ENCODE results near the gene NEK6.

NEK6 gene

DNA sequence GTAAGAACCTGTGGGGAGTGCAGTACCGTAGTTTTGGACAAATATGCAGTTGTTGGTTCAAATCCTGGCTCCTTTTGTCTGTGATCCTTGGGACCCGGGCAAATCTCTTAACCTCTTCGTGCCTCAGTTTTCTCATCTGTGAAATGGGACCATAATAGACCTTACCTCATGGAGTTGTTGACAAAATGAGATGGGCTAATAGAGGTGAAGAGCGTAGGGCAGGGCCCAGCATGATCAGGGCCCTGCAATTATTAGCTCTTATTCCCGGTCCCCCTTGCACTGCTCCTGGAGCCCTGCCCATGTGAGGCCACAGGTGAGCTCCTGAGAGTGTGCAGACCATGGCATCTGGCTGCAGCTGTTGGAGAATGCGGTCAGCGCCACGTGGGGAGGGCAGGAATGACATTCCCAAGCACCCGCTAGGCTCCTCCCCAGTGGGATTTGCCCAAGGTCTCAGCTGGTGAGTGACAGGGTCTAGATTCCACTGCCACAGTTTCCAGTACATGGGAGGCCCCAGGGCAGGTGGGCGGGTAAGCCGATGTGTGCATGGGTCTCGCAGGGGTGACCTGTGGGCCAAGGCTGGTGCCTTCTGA is 41.0 kb downstream of the NEK6 start:
- no peak for DNase-seq

DNA sequence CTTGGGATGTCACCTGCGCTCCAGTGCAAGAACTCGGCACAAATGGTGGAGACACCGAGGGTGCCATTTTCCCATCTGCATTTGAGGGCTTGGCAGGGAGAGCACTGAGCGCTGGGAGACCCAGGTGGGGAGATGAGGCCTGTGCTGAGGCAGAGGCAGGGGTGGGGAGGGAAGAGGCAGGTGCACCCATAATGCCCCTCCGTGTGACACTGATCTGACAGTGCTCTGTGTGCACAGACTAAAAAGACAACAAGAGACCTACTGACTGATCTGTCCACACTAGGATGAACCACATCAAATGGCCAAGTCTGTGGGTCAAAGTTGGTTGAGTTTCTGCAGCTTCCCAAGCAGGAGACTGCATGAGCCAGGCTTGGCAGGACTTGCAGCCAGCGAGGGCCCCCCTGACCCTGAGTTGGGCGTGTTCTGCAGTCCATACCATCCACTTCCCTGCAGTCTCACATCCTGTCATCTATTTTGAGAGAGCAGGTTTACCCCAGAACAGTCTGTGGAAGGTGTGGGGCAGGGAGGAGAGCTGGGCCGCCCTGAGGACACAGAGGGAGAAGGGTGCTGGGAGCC is 41.9 kb downstream of the NEK6 start:
- DNase-seq = no peak

DNA sequence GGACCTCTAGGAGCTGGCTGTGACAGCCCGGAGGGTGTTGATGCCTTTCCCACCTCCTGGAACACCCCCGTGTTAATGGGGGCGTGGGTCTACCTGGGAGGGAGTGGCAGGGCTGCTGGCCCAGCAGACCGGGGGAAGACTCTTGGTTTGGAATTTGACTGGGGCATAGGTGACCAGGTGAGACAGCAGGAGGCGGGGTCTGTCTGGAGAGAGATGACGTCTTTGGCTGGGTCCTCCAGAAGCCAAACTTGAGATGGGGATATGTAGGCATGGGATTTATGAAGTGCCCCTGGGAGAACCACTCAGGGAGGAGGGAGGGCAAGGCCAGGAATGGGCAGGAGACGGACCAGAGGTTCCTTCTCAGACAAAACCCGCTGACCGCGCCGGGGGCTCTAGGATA is 42.6 kb downstream of the NEK6 start:
- no peak for DNase-seq

DNA sequence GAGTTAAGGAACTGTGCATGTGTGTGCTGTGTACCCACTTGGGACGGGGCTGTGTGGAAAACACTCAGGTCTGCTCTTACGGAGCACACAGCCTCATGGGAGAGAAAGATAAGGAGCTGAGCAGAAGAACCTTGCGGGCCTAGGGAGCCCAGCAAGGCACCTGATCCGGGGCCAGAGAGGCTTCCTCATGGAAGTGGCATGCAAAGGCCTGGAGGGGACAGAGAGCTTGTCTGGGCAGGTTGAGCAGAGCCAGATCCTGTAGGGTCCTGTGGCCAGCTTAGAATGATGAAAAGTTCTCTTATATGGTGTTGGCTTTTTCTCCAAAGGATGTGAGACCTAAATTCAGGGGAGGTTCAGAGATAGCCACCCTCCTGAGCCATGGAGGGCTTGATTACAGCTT is 45.2 kb downstream of the NEK6 start:
- no peak for DNase-seq

DNA sequence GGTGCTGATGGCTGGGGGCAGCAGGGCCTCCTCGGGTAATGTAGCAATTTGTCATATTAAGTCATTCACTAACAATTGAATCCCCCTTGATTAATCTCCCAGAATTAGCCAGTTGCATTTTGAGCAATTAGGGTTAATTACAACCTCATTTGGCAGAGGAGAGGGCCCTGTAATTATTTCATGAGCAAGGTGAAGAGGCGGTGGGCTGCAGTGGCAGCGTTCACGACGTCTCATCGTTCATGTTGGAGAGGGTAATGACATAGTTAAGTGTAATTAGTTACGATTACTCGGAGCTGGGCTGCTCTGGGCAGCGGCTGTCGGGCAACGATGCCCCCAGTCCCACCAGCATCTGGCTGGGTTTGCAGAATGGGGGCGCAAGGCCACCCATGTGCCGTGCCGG is 46.0 kb downstream of the NEK6 start:
- no peak for DNase-seq

DNA sequence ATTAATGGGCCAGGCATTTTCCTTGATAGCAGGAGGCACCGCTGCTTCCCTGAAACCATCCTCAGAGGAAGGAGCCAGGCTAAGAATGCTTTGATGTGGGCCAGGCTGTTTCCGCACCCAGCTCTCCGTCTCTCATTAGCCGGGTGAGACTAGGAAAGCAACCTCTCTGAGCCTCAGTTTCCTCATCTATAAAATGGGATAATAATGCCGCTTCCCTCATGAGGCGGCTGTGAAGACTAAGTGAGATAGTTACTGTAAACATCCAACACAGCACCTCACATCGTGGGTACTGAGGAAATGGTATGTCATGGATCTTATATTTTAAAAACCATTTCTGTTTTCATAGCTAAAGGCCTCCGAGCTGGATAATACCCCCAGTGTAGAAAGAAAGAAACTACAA is 46.5 kb downstream of the NEK6 start:
- DNase-seq = no peak

DNA sequence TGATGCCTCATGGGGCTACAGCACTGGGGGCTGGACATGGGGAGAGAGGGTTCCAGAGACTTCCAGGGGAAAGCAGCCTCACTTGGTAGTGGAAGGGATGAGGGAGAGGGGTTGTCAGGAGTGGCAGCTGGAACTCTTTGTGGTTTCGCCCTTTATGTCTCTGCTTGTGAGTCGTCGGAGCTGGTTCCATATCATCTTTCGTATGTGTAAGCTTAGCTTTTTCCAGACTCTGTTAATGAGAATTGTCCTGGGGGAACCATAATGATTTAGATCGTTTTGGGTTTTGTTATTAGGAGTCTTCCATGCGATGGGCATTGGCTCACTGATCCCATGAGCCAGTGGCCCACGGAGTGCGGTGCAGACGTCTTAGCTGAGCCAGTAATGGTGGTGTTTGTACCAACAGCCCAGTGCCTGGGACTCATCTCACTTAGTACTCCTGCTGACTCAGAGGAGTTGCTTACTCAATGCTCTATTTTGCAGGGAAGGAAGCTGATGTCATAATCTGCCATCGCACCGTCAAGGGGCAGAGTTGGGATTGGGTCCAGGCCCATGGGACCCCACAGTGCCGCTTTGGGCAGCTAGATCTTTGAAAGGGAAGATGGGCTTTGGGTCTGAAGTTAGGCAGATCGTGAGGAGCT is 48.5 kb downstream of the NEK6 start:
- DNase-seq = no peak

DNA sequence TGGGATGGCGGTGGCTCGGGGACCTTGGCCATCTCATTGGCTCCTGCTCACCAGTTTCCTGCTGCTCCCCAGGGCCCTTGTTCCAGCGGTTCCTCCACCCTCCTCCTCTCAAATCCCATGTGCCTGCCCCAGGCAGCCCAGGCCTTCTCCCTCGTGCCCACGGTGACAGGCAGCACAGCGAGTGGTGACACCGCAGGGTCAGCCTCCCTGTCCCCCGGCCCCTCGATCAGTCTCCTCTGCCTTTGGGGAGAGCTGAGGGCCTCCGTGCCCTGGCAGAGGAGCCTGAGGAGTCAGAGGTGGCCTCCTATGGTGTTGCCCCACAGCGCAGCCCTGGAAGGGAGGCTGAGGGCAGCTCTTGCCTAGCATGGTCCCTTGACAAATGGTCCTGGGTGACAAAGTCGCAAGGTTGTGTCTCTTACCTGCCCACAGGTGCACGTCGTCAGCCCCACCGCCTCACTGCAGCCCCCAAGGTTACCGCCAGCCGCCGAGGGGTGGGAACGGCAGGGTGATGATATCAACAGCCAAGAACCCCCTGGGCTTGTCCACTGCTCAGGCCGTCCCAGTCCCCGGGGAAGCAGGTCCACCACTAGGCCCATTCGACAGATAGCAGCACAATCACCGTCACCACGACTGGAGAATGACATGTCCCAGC is 49.8 kb downstream of the NEK6 start:
- no peak for DNase-seq

DNA sequence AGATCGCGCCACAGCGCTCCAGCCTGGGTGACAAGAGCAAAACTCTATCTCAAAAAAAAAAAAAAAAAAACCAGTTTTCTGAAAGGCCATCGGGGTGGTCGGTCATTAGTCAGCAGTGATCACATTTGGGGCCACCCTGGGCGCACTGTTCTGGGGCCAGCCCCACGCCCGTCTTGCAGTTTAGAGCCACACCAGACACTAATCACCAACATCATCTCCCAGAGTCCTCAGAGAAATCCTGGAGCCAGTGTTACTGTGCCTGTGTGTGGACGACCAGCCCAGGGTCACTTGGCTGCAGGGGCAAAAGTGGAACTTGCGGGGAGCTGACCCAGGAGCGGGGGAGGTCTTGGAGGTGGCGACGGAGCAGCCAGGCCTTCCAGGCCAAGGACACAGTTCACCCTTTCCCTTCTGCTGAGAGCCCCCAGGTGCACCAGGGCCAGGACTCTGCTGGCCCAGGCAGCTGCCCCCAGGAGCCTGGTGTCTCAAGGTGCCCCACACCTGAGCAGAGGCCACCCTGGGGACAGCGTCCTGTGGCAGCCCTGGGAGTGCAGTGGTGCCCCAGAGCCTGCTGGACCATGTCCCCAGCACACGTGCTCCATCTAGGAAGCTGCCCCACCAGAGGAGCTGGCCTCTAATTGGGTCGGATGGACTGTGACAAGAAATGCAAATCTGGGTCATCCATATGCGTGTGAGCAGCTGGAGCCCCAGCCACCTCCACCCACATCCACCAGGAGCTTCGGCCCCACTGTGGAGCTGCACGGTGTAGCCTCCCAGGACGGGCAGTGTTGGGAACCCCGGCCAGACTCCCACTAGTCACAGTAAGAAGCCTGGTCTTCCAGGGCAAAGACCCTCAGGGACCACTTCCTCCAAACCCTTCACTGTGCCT is 51.1 kb downstream of the NEK6 start:
- DNase-seq = no peak

DNA sequence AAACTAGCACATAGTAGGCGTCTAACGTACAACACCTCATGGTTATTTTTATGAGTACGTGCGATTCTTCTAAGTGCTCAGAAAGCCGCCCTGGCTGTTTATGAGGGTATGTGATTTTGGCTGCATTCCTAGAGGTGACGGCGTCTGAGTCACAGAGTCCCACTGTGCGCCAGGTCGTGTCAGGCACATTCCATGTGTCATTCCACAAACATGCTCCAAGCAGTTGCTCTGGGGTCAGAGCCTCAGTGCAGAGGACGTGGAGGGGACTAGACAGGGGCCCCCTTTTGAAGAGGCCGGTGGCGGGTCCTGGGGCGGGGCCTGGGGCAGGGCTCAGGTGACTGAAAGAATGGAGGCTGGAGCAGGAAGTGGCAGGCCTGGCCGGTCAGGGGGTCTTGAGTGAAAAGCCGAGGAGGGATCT is 51.9 kb downstream of the NEK6 start:
- no peak for DNase-seq

DNA sequence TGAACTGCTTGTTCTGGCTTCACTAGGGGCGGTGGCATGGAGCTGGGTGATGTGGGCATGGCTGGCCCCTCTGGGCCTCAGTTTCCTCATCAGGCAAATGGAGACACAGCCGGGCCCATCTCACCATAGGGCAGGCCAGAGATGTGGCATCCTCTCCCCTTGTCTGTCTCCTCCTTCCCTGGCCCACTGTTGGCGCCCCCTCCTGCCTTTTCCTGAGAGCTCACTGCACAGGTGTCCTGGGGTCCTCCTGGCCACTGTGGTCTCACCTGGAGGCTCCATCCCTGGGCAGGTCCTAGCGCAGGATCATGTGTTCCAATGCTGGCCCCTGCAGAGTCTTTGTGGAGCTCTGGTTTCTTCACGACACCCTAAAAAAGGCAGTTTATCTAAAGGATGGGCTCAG is 53.5 kb downstream of the NEK6 start:
- DNase-seq = no peak

DNA sequence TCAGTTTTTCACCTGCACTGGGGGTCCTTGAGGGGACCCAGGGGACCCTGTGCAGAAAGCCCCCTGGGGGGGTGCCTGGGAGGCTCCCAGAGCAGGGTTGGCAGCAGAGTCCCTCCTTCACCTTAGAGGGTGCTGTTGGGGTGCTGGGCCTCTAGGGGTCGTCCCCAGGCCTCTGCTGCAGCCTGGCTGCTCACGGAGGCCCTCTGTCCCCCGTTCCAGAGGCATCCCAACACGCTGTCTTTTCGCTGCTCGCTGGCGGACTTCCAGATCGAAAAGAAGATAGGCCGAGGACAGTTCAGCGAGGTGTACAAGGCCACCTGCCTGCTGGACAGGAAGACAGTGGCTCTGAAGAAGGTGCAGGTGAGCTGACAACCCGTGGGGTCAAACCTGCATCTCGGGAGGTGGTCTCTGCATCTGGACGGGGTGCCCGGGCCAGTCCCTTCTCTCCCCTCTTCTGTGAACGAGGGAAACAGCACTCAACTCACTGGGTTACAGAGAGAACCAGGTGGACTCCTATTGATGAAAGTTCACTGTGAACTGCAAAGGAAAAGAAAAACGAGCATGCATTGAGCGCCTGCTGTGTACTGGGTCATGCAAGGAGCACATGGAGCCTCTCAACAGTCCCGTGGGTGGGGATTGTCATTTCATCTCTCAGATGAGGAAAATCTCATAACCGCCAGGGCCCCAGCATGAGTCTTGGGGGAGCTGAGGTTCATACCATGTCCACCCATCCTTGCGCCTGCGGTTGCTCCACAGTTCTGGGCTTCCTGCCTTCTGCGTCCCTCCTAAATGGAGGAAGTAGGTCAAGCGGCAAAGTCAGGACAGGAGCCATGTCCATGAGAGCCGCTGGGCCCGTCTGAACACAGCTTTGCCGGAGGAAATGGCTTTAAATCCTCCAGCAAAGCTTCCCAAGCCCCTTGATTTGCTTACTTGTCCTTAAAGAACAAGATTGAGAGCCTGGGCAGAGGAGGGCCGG is 54.8 kb downstream of the NEK6 start:
- no peak for DNase-seq

DNA sequence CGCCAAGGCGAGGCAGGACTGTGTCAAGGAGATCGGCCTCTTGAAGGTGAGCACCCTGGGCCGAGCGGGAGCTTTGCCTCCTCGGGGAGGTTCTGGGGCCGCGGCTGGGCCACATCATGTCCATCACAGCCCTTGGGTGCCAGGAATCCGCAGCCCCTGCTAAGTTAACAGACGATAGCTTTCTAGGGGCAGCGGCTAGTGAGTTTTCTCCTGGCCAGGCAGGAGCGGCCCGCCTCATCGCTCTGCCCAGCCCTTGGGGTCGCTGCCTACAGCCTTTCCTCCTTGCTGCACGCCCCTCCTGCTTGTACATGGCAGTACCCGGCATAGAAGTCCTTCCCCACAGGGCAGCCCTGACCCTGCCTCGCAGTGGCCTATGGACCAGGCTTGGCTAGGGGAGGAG is 56.2 kb downstream of the NEK6 start:
- DNase-seq = no peak

DNA sequence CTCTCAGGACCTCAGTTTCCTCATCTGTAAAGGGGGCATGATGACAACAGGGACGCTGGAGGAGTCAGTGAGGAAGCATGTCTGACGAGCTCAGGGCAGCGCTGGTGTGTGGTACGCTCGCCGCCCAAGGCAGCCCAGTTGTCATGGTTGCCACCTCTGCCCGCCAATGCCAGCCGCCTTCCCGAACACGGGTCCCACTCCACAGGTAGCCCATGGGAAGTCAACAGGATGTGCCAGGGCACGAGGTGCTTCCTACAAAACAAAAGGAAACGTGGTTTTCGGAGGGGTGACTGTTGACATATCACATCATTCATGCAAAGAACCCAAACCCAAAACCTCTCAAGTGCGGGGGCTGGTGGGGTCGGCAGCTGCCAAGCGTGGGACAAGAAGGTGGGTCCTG is 58.1 kb downstream of the NEK6 start:
- no peak for DNase-seq

DNA sequence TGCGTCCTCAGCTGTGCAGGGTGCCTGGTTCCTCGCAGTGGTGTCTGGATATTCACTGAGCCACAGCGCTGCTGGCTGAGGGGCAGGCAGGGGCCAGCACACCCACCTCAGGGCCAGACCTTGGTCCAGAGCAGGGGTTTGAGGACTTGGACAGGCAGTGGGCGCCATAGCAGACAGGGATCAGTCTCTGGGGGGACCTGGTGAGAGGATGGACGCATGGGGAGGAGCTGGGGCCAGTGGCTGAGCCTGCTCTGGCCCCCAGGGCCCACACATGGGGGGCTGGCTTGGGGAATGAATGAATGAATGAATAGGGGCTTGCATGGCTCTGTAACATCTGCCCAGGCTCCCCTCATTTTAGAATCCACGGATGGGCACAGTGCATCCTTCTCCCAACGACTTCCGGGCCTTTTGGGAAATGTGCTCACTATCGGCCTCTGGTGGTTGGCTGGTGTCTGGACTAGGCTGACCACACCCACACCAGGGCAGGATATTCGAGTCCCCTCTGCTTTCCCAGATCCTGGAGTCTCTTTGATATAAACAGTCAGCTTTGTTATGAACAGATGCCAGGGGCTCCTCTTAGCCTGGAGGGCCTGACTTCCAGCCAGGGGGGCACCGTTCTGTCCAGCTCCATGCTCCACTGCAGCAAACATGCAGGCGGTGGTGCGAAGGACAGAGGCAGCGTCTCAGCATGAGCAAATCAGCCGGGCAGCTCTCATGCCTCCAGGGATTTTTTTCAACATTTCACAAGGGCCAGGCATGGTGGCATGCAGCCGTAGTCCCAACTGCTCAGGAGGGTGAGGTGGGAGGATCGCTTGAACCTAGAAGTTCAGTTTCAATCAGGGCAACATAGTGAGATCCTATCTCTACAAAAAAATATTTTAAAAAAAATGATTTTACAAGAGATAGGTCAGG is 62.6 kb downstream of the NEK6 start:
- DNase-seq = no peak

DNA sequence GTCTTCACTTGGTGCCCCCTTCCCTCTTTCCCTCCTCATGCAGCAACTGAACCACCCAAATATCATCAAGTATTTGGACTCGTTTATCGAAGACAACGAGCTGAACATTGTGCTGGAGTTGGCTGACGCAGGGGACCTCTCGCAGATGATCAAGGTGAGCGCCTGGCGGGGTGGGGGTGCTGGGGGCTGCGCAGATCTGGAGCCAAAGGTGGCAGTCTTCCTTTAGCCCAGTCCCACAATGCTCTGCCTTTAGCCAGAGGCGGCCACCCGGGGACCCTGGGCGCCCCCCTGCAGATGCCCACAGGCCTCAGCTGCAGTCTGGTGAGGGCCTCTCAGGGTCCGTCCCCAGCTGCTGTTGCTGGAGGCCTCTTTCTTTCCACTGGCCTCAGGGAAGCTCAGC is 63.7 kb downstream of the NEK6 start:
- DNase-seq = no peak

DNA sequence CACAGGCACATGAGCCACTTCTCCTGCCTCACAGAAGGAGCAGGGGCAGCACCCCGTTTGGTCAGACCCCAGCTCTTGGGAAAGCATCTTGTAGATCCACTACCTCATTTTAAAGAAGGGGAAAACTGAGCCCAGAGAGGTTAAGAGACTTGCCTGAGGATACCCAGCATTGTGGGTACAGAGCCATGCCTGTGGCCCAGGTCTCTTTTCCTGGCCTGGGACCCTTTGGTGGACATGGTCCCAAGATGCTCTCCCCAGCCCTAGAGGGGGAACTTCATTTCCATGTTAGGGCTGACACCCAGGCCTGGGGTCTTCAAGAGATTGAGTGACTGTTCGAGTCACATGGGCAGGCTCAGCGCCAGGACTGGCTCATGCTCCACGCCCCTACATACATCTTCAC is 64.2 kb downstream of the NEK6 start:
- no peak for DNase-seq

DNA sequence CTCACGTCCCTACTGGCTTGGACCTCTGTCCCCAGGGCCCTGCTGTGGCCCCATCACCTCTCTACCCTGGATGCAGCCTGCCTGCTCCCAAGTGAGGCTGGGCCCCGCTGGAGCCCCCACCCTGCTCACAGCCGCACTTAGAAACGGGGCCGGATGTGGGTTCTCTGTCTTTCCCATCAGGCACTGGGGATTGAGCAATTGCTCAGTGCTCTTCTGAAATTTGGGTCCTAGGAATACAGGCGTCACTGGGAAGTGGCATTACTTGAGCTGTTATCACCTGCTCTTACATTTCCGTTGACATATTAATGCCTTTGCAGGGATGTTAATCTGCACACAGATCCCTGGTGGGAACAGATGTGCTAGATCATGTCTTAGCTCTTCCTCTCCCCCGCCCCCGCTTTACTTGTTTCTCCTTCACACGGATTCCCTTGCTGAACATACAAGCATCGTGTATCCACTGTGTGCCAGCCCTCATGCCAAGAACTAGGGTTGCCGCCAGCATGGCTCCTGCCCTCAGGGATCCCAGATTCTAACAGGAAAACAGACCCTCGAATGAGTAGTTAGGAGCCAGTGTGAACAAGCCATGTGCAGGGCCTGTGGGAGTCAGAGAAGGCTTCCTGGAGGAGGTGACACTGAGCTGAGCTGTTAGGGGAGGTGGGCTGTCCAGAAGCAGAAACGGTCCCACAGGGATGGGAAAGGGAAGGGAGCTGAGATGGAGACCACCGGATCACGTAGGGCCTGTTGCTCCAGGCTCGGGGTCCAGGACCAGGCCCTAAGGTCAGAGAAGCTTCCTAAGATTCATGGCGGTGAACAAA is 65.1 kb downstream of the NEK6 start:
- DNase-seq = no peak

DNA sequence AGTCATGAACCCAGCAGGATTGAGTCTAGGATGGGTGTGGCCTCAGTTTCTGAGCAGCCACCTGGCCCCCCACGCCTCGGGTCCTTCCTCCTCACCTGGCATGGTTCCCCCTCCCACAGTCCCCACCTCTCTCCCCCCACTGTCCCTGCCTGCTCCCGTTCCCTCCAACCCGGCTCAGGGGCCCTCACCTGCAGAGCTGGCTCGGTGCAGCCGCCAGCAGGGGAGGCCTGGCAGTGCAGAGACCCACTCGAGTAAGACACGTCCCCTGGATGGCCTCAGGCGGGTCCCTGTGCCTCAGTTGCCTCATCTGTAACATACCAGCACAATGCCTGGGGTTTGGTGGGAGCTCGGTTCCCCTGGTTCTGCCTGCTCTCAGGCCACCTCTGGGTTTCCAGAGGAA is 66.2 kb downstream of the NEK6 start:
- DNase-seq = no peak

DNA sequence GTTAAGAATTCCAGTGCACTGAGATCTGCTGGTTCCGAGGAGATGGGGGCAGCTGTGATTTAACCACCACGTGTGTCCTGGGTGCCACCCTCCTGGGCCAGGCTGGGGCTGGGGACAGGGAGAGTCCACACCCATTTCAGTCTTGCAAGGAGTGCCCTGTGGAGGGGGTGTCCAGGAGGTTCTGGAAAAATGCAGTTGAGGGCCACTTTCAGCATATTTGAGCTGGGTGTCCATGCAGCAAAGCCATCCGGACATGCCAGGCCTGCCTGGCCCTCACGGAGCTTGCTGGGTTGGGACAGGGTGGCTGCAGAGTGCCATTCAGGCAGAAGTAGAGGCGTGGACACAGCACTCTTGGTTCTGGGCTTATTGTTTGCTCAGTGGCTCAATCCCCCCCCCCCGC is 68.1 kb downstream of the NEK6 start:
- no peak for DNase-seq

All from DMS79 treated with DMSO at 0.1 percent for 48 hours (cell line).